NCI-H1417 (cell line): ENCODE measurements around the gene TCOF1.

Experiments used
- DNase-seq, 3 experiments: peaks; one replicate each; lab custom pipeline; 2025; lab: John Stamatoyannopoulos, UW

The TCOF1 gene

GRCh38 chr5:150428978-150429377 lies 71.5 kb downstream of the TCOF1 start:
- DNase-seq = no peak

GRCh38 chr5:150429410-150429873 lies 71.9 kb downstream of the TCOF1 start:
- no peak for DNase-seq

GRCh38 chr5:150431048-150431447 lies 73.6 kb downstream of the TCOF1 start:
- no peak for DNase-seq

- peak in 1 of 3 experiments; percentile 32 for DNase-seq
These were observed 74.1 kb downstream of the TCOF1 start for GRCh38 chr5:150431574-150431973.

- no peak for DNase-seq
These were observed 77.0 kb downstream of the TCOF1 start for GRCh38 chr5:150434464-150434863.

GRCh38 chr5:150436141-150436680 lies 78.7 kb downstream of the TCOF1 start:
- DNase-seq = peak; percentile 55 to 77 (median 75)

GRCh38 chr5:150438873-150439546 lies 81.5 kb downstream of the TCOF1 start:
- peak in 1 of 3 experiments; percentile 6 for DNase-seq

GRCh38 chr5:150440948-150441812 lies 83.7 kb downstream of the TCOF1 start:
- DNase-seq = no peak

GRCh38 chr5:150441813-150442698 lies 84.6 kb downstream of the TCOF1 start:
- DNase-seq = no peak

GRCh38 chr5:150442699-150443080 lies 85.2 kb downstream of the TCOF1 start:
- DNase-seq = no peak

GRCh38 chr5:150443242-150444075 lies 86.0 kb downstream of the TCOF1 start:
- no peak for DNase-seq

GRCh38 chr5:150444770-150445169 lies 87.3 kb downstream of the TCOF1 start:
- no peak for DNase-seq

GRCh38 chr5:150446088-150446487 lies 88.6 kb downstream of the TCOF1 start:
- no peak for DNase-seq

- DNase-seq = peak in 1 of 3 experiments; percentile 14
These were observed 89.1 kb downstream of the TCOF1 start for GRCh38 chr5:150446583-150446982.

- DNase-seq = no peak
These were observed 89.7 kb downstream of the TCOF1 start for GRCh38 chr5:150447188-150447587.

GRCh38 chr5:150448334-150448733 lies 90.8 kb downstream of the TCOF1 start:
- DNase-seq = no peak

- no peak for DNase-seq
These were observed 91.5 kb downstream of the TCOF1 start for GRCh38 chr5:150448952-150449516.
